H1 (cell line): ENCODE data around the gene TTC27. TPM values are rescaled to one million over a fixed set of nuclear protein-coding genes. Genes with fewer than 3 reads are reported as not detected.

Source experiments
- CTCF ChIA-PET: fragments of 300-600 bp; sonication (Branson Sonifier 250); formaldehyde crosslinking; loops from one replicate; lab custom pipeline; 2021; ENCODE audit not compliant: partially characterized antibody; lab: Charles Lee
- POLR2A ChIA-PET: fragments of 300-600 bp; sonication (Branson Sonifier 250); formaldehyde crosslinking; loops from one replicate; lab custom pipeline; 2021; ENCODE audit warnings: inconsistent platforms; ENCODE audit not compliant: partially characterized antibody; lab: Charles Lee
- DNase-seq, 2 experiments: peaks; one replicate each; pipeline versions ENCODE4 v3.0.0 to v3.0.0-alpha.2; 2010 to 2022; ENCODE audit warnings: low spot score in 2 of 2, low read depth in 1 of 2, mixed read lengths in 1 of 2
- FAIRE-seq: peaks from 2 replicates; lab custom pipeline; 2011; peaks lifted over from hg19 to GRCh38; lab: Jason Lieb, UNC
- H2AFZ ChIP-seq: 2 replicates; pipeline ENCODE4 v1.8.1; 2012; ENCODE audit warnings: low read length, inconsistent platforms
- H2AK5ac ChIP-seq: 2 replicates; pipeline ENCODE4 v1.6.1; 2013; ENCODE audit warnings: low read depth, low read length
- H2BK120ac ChIP-seq: replicated peaks from 2 replicates; pipeline ENCODE3; 2013; ENCODE audit warnings: low read depth, low read length, inconsistent platforms
- H2BK12ac ChIP-seq: 2 replicates; pipeline ENCODE4 v1.6.1; 2013; ENCODE audit warnings: low read depth, low read length
- H2BK15ac ChIP-seq: 2 replicates; pipeline ENCODE4 v1.6.1; 2013; ENCODE audit warnings: low read length
- H2BK20ac ChIP-seq: 2 replicates; pipeline ENCODE4 v1.6.1; 2013; ENCODE audit warnings: low read length
- H2BK5ac ChIP-seq: 2 replicates; pipeline ENCODE4 v1.6.1; 2013; ENCODE audit warnings: low read depth, low read length
- H3K14ac ChIP-seq: 2 replicates; pipeline ENCODE4 v1.6.1; 2013; ENCODE audit warnings: inconsistent platforms; ENCODE audit not compliant: insufficient read length
- H3K18ac ChIP-seq: 2 replicates; pipeline ENCODE4 v1.6.1; 2013; ENCODE audit warnings: low read length; ENCODE audit errors: extremely low read depth
- H3K23ac ChIP-seq: 2 replicates; pipeline ENCODE4 v1.6.1; 2013; ENCODE audit warnings: inconsistent platforms; ENCODE audit not compliant: insufficient read length
- H3K23me2 ChIP-seq: 2 replicates; pipeline ENCODE4 v1.6.1; 2013; ENCODE audit warnings: low read depth, low read length
- H3K27ac ChIP-seq: 2 replicates; pipeline ENCODE4 v1.6.1; 2011; ENCODE audit warnings: low read depth, low read length, inconsistent platforms
- H3K27me3 ChIP-seq, 4 experiments: replicated peaks in 1 of 4; 1 replicate in 1 of 4; 2 replicates in 3 of 4; pipeline versions ENCODE4 v1.6.1 to v1.8.1; 2011 to 2013; ENCODE audit warnings: low read length in 3 of 4, mild to moderate bottlenecking in 3 of 4, inconsistent platforms in 2 of 4, mixed read lengths in 2 of 4, moderate library complexity in 1 of 4; ENCODE audit not compliant: control insufficient read depth in 3 of 4, insufficient read depth in 3 of 4; ENCODE audit errors: extremely low read depth in 1 of 4
- H3K36me3 ChIP-seq, 4 experiments: 2 replicates each; pipeline versions ENCODE4 v1.6.1 to v1.8.1; 2011 to 2013; ENCODE audit warnings: mild to moderate bottlenecking in 4 of 4, low read length in 3 of 4, moderate library complexity in 2 of 4, control low read depth in 1 of 4, inconsistent platforms in 1 of 4; ENCODE audit not compliant: insufficient read depth in 4 of 4, control insufficient read depth in 2 of 4
- H3K4ac ChIP-seq: replicated peaks from 2 replicates; pipeline ENCODE3; 2013; ENCODE audit warnings: low read length, low read depth, mixed read lengths, inconsistent platforms; ENCODE audit not compliant: insufficient read length
- H3K4me1 ChIP-seq, 4 experiments: replicated peaks in 1 of 4; 1 replicate in 1 of 4; 2 replicates in 3 of 4; pipeline versions ENCODE4 v1.6.1 to v1.8.1; 2011 to 2013; ENCODE audit warnings: low read length in 3 of 4, inconsistent platforms in 2 of 4, mixed read lengths in 1 of 4; ENCODE audit not compliant: insufficient read depth in 4 of 4, control insufficient read depth in 3 of 4
- H3K4me2 ChIP-seq, 2 experiments: 2 replicates each; pipeline versions ENCODE4 v1.6.1 to v1.8.1; 2011 to 2013; ENCODE audit warnings: low read depth in 2 of 2, low read length in 2 of 2, control low read depth in 1 of 2, inconsistent platforms in 1 of 2, mild to moderate bottlenecking in 1 of 2; ENCODE audit not compliant: insufficient read depth in 1 of 2
- H3K4me3 ChIP-seq, 4 experiments: fragments of 200-600, 300-600 bp in 1 of 4; sonication (generic), shearing (Covaris generic), sonication (Bioruptor Twin) in 1 of 4; 2 replicates each; pipeline versions ENCODE4 v1.5.1 to v1.8.1; 2011 to 2016; ENCODE audit warnings: low read length in 4 of 4, low read depth in 3 of 4, control low read depth in 2 of 4, inconsistent platforms in 2 of 4, mild to moderate bottlenecking in 2 of 4, mixed read lengths in 1 of 4, moderate library complexity in 1 of 4; ENCODE audit not compliant: insufficient read depth in 2 of 4; ENCODE audit errors: extremely low read depth in 1 of 4
- H3K56ac ChIP-seq: replicated peaks from 2 replicates; pipeline ENCODE3; 2013; ENCODE audit warnings: low read depth, mild to moderate bottlenecking, mixed read lengths, low read length, inconsistent platforms; ENCODE audit not compliant: insufficient read length
- H3K79me1 ChIP-seq: 2 replicates; pipeline ENCODE4 v1.6.1; 2013; ENCODE audit warnings: low read depth, low read length, control low read depth
- H3K79me2 ChIP-seq, 2 experiments: 2 replicates each; pipeline versions ENCODE4 v1.6.1 to v1.8.1; 2012 to 2013; ENCODE audit warnings: low read length in 2 of 2, mild to moderate bottlenecking in 2 of 2, inconsistent platforms in 1 of 2; ENCODE audit not compliant: insufficient read depth in 2 of 2, control insufficient read depth in 1 of 2
- H3K9ac ChIP-seq, 4 experiments: replicated peaks in 1 of 4; 1 replicate in 1 of 4; 2 replicates in 3 of 4; pipeline versions ENCODE4 v1.6.1 to v1.8.1; 2011 to 2013; ENCODE audit warnings: low read depth in 3 of 4, low read length in 3 of 4, control low read depth in 2 of 4, mild to moderate bottlenecking in 2 of 4, moderate library complexity in 2 of 4, inconsistent platforms in 1 of 4; ENCODE audit errors: extremely low read depth in 1 of 4
- H3K9me3 ChIP-seq, 2 experiments: 2 replicates each; pipeline versions ENCODE4 v1.6.1 to v1.8.1; 2012 to 2013; ENCODE audit warnings: mild to moderate bottlenecking in 2 of 2, moderate library complexity in 2 of 2, control low read depth in 1 of 2, inconsistent platforms in 1 of 2, low read depth in 1 of 2, low read length in 1 of 2, mixed read lengths in 1 of 2; ENCODE audit not compliant: insufficient read depth in 2 of 2
- H4K20me1 ChIP-seq, 2 experiments: replicated peaks in 1 of 2; 2 replicates each; pipeline versions ENCODE3 to v1.8.1; 2011 to 2013; ENCODE audit warnings: inconsistent platforms in 2 of 2, low read length in 2 of 2, mild to moderate bottlenecking in 1 of 2; ENCODE audit not compliant: insufficient read depth in 2 of 2, control insufficient read depth in 1 of 2
- H4K5ac ChIP-seq: 2 replicates; pipeline ENCODE4 v1.6.1; 2013; ENCODE audit warnings: low read length, low read depth, mixed read lengths, inconsistent platforms; ENCODE audit not compliant: insufficient read length
- H4K8ac ChIP-seq: 2 replicates; pipeline ENCODE4 v1.8.0; 2013; ENCODE audit warnings: mild to moderate bottlenecking, moderate library complexity, low read length, inconsistent platforms; ENCODE audit not compliant: insufficient read depth; ENCODE audit errors: extremely low read depth
- H4K91ac ChIP-seq: replicated peaks from 2 replicates; pipeline ENCODE3; 2013; ENCODE audit warnings: low read length, mixed read lengths, inconsistent platforms; ENCODE audit not compliant: insufficient read length
- RXRA ChIP-seq: IDR thresholded peaks from 2 replicates; pipeline ENCODE4 v1.6.1; 2011; ENCODE audit warnings: low read depth, mild to moderate bottlenecking, low read length, moderate library complexity; ENCODE audit not compliant: insufficient read depth
- SRF ChIP-seq: IDR thresholded peaks from 2 replicates; pipeline ENCODE4 v1.6.1; 2011; ENCODE audit warnings: mild to moderate bottlenecking, low read depth, low read length, moderate library complexity
- WGBS, 2 experiments: shearing (Covaris generic) in 1 of 2; methylation state at CpG; one replicate each; pipeline versions ENCODE4 v1.1.6 to v1.1.7; 2013 to 2015; ENCODE audit warnings: low lambda C conversion rate in 2 of 2, mixed read lengths in 2 of 2, inconsistent platforms in 1 of 2, low coverage in 1 of 2, missing lambda C conversion rate in 1 of 2; ENCODE audit not compliant: insufficient replicate concordance in 2 of 2, insufficient coverage in 1 of 2, insufficient read length in 1 of 2; ENCODE audit errors: extremely low coverage in 1 of 2, missing lambda C conversion rate in 1 of 2; 5-methylcytosine and 5-hydroxymethylcytosine counted together
- polyA plus RNA-seq, 7 experiments: library from polyadenylated mRNA; depleted of rRNA in 3 of 7; stranded (reverse) in 5 of 7; unstranded in 2 of 7; fragments of >200 nt in 5 of 7; fragments of 200-250 nt in 2 of 7; gene quantifications; 1 replicate in 5 of 7; 2 replicates in 1 of 7; 4 replicates in 1 of 7; pipeline versions ENCODE4 v1.2.1 to v1.2.3, GENCODE V29; 2011 to 2013; ENCODE audit warnings: missing spikeins in 2 of 7, mixed read lengths in 2 of 7
- total RNA-seq: library from RNA; stranded (reverse); fragmentation: NEBNext Ultra II Directional; extraction: Animal tissue kit (Norgen Biotek cat#: 25700); gene quantifications from 2 replicates; pipeline ENCODE4 v1.2.1, GENCODE V29; 2021

TTC27 gene
- total and polyA plus RNA-seq, 2 of the 8 experiments (the other 6 are each of a cell fraction or from before 2014, with no cell fraction given) = 13.8 to 29.1 TPM

DNA sequence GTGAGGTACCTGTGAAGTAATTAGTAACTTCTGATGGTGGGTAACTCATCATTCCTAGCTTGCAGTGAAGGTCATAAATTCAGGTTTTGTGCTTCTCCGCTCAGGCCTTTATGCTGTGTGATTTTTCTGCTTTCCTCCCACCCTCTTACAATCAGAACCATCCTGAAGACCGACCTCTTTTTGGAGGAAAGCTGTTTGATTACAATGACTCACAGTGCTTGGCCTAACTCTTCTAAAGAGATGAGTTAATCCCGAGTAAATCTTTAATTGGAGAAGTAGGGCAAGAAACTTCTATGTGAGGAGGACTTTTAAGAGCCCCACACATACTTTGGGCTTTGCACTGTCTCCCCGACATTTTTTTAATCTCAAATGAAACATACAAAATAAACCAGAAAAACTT is 53.1 kb downstream of the TTC27 start:
- FAIRE-seq (no peak), DNase-seq (no peak)
- WGBS, 2 experiments = 87% methylated on average over 4 of the region's 4 CpGs; no CpG with 5 or more reads in 1 of the 2 experiments

More for the DNA sequence above, 53.1 kb downstream of the TTC27 start:
- H4K91ac ChIP-seq = no peak overlapping the region
- no peak overlapping the region for H3K4me2 ChIP-seq
- ChIA-PET POLR2A (interaction anchor here (0.6 kb wide), 1 partner anchor 12 kb away, joined by 4 read pairs; no protein-coding TSS in a partner anchor), CTCF (no interaction called here)
- no peaks in the 10 kb centered on the region for H3K79me2 ChIP-seq
- H3K9ac ChIP-seq = no peak overlapping the region
- H2BK15ac ChIP-seq = no peak overlapping the region
- no peaks in the 10 kb centered on the region for H3K9me3 ChIP-seq
- H3K4me1 ChIP-seq = no peaks in the 10 kb centered on the region
- H3K14ac ChIP-seq = no peak overlapping the region
- no peaks in the 10 kb centered on the region for H3K36me3 ChIP-seq
- no peak overlapping the region for H3K23ac ChIP-seq
- no peak overlapping the region for H3K56ac ChIP-seq
- H3K23me2 ChIP-seq = no peaks in the 10 kb centered on the region
- H2AK5ac ChIP-seq = no peak overlapping the region
- H3K79me1 ChIP-seq = no peaks in the 10 kb centered on the region
- no peak overlapping the region for H2BK120ac ChIP-seq
- no peak overlapping the region for H2BK20ac ChIP-seq
- no peaks in the 10 kb centered on the region for H4K20me1 ChIP-seq
- no peak overlapping the region for H3K4ac ChIP-seq
- no peak overlapping the region for H4K8ac ChIP-seq
- H3K27me3 ChIP-seq = no peaks in the 10 kb centered on the region
- no peak overlapping the region for H2BK12ac ChIP-seq
- no peak overlapping the region for H3K4me3 ChIP-seq
- no peak overlapping the region for H3K18ac ChIP-seq
- H4K5ac ChIP-seq = no peak overlapping the region
- no peak overlapping the region for H2BK5ac ChIP-seq
- no peak for TF ChIP-seq SRF
- no peak for TF ChIP-seq RXRA
- TF ChIP-seq, all 59 proteins: peak for 0
- H2AFZ ChIP-seq = no peak overlapping the region
- H3K27ac ChIP-seq = no peak overlapping the region
